Right ventricle myocardium superior (tissue), 1 donor: Measurements from ENCODE around the gene PANK2. TPM values are rescaled to one million over a fixed set of nuclear protein-coding genes. Genes with fewer than 3 reads are reported as not detected.
"Not testable (repeated sequence)": the region's sequence is repeated elsewhere in the genome, so short reads cannot be mapped to it uniquely, and the experiment has no call there.

ENCODE experiments used
- ATAC-seq: fragments of 200-7000 bp; cut with Tn5 transposase; one replicate; pipeline ENCODE4 v1.9.1; 2020; ENCODE audit warnings: mild to moderate bottlenecking; ENCODE audit not compliant: poor library complexity
- DNase-seq: peaks from one replicate; pipeline ENCODE4 v3.0.0-alpha.2; 2020
- intact Hi-C: fragments of 100-400 bp; cut with DNase I; formaldehyde crosslinking; loops from one replicate; pipeline ENCODE4 v1.11.2; 2022
- total RNA-seq: library from RNA; stranded (reverse); fragmentation: NEBNext Ultra II Directional; extraction: Animal tissue kit (Norgen Biotek cat#: 25700); gene quantifications from one replicate; pipeline ENCODE4 v1.2.1, GENCODE V29; 2021
- donor health status: DM: no; HTN: yes; CAD: no; lungs with severe emphysema.

Gene PANK2
- total RNA-seq, 1 donor from 2014 or later, result 15.9 TPM

DNA sequence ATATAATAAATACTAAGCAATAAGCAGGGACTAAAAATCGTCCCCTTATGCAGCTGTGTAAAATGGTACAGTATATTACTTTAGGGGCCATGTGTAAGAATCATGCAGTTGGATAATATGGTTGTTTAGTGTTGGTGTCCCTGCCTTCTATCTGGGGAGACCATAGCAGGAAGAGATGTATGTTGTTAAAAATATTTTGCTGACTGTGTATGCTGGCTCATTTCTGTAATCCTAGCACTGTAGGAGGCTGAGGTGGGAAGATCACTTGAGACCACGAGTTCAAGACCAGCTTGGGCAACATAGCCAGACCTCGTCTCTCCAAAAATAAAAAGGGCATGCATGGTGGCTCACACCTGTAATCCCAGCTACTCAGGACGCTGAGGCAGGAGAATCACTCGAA lies 5.6 kb downstream of the PANK2 start:
- intact Hi-C loops, result loop anchor here (5.0 kb wide), 2 partner anchors 38 to 193 kb away; no protein-coding TSS in a partner anchor
- DNase-seq (no peak), ATAC-seq (no peak)

DNA sequence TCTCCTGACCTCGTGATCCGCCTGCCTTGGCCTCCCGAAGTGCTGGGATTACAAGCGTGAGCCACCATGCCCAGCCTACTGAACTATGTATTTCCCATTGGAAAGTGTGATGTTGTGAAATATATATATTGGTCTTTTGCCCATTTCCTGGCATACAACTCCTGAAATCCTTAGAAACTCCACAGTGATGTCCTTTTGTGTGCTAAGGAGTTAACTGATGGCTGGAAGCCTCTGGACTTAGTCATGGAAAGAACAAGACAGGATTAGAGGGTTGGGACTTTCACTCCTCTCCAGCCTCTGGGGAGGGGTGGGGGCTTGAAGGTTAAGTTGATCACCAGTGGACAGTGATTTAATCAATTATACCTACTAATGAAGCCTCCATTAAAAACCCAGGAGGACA lies 7.1 kb downstream of the PANK2 start:
- no peak for DNase-seq

DNA sequence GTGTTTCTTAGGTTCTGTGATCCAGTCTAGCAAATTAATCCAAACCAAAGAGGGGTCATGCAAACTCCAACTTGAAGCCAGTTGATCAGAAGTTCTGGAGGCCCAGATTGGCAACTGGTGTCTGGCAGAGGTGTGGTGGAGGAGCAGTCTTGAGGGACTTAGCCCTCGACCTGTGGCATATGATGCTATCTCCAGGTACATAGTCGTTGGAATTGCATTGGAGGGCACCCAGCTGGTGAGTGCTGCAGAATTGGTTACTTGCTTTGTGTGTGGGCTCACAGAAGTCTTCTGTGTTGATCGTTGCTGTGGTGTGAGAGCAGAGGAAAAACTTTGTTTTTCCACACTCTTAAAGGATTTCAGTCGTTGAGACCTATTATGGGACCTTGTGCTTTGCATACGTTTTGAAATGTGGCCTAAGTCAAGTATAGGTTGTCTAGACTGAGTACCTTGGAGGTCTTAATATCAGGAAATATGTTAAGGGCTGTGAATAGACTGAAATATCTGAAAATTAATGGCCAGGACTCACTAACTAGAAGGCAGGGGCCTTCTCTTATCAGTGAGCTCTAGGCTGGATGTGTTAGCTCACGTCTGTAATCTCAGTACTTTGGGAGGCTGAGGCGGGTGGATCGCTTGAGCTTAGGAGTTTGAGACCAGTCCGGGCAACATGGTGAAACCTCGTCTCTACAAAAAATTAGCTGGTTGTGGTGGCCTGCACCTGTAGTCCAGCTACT lies 7.8 kb downstream of the PANK2 start:
- ATAC-seq (no peak), DNase-seq (no peak)
- intact Hi-C loops, result no loop called here

More for the DNA sequence above, 7.1 kb downstream of the PANK2 start:
- intact Hi-C loops, result no loop called here
- ATAC-seq, result no peak

DNA sequence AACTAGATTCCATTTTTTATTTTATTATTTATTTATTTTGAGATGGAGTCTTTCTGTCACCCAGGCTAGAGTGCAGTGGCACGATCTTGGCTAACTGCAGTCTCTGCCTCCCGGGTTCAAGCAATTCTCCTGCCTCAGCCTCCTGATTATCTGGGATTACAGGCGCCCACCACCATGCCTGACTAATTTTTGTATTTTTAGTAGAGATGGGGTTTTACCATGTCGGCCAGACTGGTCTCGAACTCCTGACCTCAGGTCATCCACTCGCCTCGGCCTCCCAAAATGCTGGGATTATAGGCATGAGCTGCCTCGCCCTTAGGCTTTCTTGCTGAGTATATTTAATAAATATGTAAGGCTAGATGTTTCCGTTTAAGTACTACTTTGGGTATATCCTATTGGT lies 9.0 kb downstream of the PANK2 start:
- DNase-seq, intact Hi-C loops, ATAC-seq: not testable (repeated sequence)

DNA sequence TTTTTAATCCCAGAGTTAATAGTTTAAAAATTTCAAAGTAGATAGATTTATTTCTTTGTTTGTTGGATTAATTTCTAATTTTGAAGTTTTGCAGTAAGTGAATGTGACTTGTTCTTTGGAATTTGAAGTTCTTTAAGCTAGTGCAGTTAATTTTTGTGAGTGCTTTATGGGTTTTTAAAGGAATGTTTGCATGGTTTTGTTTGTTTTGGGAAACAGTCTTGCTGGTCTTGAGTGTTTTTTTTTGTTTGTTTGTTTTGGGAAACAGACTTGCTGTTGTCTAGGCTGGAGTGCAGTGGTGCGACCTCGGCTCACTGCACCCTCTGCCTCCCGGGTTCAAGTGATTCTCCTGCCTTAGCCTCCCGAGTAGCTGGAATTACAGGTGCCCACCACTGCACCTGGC lies 9.5 kb downstream of the PANK2 start:
- no peak for ATAC-seq
- intact Hi-C loops, result no loop called here
- DNase-seq, result no peak

DNA sequence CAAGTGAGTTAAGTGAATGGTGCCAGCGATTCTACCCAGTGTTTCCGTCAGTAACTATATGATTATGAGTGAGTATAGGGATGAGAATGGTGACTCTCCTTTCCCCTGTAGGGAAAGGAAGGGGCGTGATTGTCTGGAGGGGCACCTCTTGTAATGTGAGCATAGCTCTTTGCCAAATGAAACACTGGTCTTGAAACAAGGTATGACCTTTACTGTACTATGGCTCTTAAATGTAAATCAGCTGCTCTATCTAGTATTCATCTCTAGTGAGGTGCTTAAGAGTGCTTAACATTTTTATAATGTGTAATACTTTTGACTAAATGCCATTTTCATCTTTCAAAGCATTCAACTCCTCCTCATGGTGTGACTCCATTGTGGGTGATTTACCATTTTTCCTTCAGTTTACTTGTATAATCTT lies 11.0 kb downstream of the PANK2 start:
- no peak for DNase-seq
- intact Hi-C loops, result loop anchor here (10.0 kb wide), 1 partner anchor 115 kb away; the partner anchor contains the start of gene RNF24
- ATAC-seq, result no peak

DNA sequence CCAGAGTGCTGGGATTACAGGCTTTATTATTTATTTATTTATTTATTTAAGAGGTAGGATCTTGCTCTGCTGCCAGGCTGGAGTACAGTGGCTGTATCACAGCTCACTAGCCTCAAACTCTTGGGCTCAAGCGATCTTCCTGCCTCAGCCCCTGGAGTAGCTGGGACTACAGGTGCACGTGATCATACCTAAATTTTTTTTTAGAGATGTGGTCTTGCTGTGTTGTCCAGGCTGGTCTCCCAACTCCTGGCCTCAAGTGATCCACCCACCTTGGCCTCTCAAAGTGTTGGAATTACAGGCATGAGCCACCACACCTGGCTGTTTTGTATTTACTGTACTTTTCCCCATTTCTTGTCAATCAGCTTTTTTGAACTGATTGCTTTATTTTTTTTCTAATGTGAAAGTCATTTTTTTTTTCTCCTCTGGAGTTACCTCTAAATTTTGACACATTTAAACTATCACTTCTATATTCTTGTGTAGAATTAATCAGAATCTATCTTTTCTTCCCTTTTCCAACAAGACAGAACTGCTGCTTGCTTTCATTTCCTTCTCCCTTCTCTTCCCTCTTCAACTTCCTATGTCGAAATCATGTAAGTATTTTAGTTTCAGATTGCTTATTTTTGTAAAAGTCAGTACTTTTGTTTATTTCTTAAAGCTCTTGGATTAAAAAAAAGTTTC lies 12.0 kb downstream of the PANK2 start:
- no peak for DNase-seq
- intact Hi-C loops, result loop anchor here (10.0 kb wide), 1 partner anchor 114 kb away; the partner anchor contains the start of gene RNF24
- ATAC-seq, result no peak

DNA sequence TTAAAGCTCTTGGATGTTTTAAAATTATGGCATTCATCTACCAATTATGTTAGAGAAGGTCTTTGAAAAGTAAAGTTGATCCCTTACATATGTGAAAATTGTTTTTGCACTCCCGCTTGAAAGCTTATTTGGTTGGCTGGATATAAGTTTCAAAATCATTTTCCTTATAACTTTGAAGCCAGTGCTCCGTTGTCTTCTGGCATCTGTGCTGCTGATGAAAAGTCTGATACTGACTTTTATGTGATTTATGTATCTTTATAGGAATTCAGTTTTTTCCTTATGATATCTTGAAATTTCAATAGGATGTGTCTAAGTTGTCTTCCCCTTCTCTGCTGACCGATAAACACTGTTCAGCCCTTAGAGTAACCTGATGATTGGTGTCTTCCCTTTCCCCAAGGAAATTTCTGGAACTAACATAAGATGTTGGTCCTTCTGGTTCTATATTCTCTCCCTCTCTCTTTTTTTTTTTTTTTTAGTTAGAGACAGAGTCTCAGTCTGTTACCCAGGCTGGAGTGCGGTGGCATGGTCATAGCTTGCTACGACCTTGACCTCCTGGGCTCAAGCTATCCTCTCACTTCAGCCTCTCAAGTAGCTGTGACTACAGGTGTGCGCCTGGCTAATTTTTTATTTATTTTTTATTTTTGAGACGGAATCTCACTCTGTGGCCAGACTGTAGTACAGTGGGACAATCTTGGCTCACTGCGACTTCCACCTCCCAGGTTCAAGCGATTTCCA lies 12.7 kb downstream of the PANK2 start:
- DNase-seq (no peak), ATAC-seq (no peak)
- intact Hi-C loops, result loop anchor here (10.0 kb wide), 1 partner anchor 113 kb away; the partner anchor contains the start of gene RNF24

DNA sequence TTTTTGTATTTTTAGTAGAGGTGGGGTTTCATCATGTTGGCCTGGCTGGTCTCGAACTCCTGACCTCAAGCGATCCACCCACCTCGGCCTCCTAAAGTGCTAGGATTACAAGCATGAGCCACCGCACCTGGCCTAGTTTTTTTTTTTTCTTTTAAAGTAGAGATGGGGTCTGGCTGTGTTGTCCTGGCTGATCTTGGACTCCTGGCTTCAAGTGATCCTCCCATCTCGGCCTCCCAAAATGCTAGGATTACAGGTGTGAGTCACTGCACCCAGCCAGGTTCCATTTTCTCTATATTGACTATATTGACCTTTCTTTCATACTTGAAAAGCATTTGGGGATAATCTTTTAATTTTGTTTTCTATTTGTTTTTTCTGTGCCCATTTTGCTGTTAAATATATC lies 13.3 kb downstream of the PANK2 start:
- intact Hi-C loops, result loop anchor here (10.0 kb wide), 1 partner anchor 112 kb away; the partner anchor contains the start of gene RNF24
- DNase-seq (no peak), ATAC-seq (no peak)

DNA sequence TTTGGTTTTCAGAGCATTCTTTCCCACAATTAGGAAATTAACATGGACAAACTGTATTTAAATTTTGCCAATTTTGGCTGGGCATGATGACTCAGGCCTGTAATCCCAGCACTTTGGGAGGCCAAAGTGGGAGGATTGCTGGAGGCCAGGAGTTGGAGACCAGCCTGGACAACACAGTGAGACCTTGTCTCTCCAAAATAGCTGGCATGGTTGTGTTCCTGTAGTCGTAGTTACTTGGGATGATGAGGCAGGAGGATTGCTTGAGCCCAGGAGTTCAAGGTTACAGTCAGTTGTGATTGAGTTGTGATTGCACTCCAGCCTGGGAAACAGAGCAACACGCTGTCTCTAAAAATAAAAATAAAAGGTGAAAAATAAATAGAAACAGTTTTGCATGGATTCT lies 15.0 kb downstream of the PANK2 start:
- ATAC-seq, result no peak
- intact Hi-C loops, result loop anchor here (10.0 kb wide), 1 partner anchor 111 kb away; the partner anchor contains the start of gene RNF24
- no peak for DNase-seq

DNA sequence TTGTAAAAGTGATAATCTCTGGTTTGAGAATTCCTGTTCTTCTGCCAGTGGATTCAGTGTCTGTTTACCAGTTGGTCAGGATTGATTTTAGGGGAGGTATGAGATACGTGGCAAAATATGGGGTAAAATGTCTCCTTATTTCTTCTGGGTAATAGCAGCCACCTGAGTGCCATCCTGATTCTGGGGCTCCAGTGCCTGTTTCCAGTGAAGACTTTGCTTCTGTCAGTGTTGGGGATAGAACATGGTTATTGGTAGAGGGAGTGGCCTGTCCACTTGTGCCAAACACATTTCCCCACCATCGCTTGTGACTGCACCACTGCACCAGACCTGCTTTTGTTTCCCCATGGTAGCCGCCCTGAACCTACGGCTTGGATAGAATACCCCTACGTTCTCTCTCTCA lies 15.7 kb downstream of the PANK2 start:
- intact Hi-C loops, result loop anchor here (10.0 kb wide), 1 partner anchor 110 kb away; the partner anchor contains the start of gene RNF24
- DNase-seq (no peak), ATAC-seq (no peak)

DNA sequence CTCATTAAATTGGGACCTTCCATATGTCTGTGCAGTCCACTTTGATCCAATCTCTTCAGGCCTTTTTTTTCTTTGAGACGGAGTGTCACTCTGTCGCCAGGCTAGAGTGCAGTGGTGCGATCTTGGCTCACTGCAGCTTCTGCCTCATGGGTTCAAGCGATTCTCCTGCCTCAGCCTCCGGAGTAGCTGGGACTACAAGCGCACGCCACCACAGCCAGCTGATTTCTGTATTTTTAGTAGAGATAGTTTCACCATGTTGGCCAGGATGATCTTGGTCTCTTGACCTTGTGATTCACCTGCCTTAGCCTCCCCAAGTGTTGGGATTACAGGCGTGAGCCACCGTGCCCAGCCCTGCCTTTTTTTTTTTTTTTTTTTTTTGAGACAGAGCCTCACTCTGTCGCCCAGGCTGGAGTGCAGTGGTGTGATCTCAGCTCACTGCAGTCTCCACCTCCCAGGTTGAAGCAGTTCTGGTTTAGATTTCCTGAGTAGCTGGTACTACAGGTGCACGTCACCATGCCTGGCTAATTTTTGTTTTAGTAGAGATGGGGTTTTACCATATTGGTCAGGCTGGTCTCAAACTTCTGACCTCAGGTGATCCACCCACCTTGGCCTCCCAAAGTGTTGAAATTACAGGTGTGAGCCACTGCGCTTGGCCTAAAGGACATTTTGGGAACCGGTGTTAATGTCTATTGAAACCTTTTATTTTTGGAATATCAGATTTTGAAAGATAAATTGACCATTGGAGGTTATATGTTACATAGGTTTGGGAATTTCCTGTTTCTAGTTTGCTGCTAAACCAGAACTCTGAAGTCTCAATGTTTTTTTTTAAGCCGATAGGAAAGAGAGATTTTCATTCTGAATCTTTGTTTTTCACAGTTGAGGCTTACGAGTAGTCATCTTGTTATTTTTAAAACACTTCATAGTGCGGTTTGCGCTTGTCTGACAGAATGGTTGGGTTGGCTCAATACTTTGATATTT lies 17.8 kb downstream of the PANK2 start:
- DNase-seq, ATAC-seq: not testable (repeated sequence)
- intact Hi-C loops, result loop anchor here (10.0 kb wide), 1 partner anchor 108 kb away; the partner anchor contains the start of gene RNF24

DNA sequence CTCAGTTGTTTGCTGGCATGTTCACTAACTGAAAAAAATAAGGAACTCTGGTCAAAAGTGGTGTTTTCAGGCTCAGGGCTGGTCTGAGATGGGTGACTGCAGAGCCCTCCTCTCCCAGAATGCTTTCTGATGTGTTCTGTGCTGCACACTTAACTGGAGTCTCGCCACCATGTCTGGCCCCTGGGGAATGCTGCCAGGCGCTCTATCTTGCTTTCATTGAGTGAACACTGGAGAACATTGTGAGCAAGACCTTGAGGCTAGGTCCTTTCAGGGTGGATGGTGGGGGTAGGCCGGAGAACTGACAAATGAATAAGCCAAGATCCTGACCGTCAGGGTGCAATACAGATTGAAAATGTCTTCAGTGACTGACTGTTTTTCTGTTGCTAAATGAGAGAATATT lies 19.5 kb downstream of the PANK2 start:
- peak; percentile 85 for ATAC-seq
- DNase-seq, result peak; percentile 77
- intact Hi-C loops, result loop anchor here (10.0 kb wide), 1 partner anchor 106 kb away; the partner anchor contains the start of gene RNF24

DNA sequence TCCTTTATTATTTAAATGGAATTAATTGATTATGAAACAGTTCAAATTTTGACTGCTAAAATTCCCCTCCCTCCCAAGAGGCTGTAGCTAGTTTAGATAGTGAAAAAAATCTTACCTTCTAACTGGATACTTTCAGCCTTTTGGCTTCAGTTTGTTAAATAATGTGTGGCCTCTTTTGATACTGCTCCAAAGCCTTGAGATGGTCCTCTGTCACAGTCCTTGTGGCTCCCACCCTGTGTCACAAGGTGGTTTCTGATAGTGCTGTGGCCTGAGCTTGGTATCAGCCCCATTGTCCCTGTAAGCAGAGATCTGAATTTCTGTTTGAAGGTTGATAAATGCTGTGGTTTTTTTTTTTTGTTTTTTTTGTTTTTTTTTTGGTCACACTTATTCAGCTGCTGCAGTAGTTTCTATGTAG lies 20.8 kb downstream of the PANK2 start:
- no peak for DNase-seq
- intact Hi-C loops, result loop anchor here (10.0 kb wide), 1 partner anchor 105 kb away; the partner anchor contains the start of gene RNF24
- no peak for ATAC-seq

DNA sequence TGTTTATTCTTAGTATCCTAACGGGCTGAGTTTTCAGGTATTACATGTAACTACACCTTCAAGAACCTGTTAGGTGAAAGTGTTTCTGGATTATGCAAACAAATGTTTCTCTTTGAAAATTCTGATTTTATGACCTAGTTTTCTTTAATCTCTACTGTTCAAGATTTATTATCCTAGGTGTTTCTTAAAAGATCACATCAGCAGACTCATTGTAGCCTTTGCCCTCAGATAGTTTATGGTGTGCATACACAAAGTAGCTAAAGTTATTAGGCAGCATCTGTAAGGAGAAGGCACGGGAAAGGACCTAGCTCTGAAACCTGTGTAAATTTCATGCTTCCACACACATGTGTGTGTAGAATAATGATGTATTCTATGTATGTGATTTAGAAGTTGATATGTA lies 21.7 kb downstream of the PANK2 start:
- no peak for DNase-seq
- no peak for ATAC-seq
- intact Hi-C loops, result no loop called here

DNA sequence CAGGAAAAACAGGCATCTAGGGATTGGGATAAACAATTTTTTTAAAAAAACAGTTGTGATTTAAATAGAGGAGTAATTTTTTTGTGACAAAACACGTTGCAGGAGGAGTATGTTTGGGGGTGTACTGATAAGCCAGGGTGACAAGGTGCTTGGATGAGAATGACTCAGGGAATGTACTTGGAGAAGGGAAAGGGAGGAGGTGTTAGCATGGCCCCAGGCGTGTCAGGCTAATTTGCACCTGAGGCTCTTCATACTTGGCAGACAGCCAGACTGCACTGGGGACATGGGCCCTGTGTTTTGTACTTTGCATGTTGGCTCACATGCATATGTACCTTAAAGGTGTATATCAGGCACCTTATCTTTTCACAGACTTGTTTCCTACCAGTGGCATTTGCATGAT lies 22.8 kb downstream of the PANK2 start:
- ATAC-seq (peak; percentile 51), DNase-seq (no peak)
- intact Hi-C loops, result no loop called here

DNA sequence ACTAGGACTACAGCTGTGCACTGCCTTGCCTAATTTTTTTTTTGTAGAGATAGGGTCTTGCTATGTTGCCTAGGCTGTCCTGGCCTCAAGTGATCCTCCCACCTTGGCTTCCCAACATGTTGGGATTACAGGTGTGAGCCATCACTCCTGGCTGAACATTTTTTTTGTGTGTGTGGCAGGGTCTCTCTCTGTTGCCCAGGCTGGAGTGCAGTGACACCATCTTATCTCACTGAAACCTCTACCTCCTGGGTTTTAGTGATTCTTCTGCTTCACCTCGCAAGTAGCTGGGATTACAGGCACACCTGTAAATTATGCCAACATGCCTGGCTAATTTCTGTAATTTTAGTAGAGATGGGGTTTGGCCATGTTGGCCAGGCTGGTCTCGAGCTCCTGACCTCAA lies 25.3 kb downstream of the PANK2 start:
- no peak for ATAC-seq
- intact Hi-C loops, result no loop called here
- DNase-seq, result no peak

DNA sequence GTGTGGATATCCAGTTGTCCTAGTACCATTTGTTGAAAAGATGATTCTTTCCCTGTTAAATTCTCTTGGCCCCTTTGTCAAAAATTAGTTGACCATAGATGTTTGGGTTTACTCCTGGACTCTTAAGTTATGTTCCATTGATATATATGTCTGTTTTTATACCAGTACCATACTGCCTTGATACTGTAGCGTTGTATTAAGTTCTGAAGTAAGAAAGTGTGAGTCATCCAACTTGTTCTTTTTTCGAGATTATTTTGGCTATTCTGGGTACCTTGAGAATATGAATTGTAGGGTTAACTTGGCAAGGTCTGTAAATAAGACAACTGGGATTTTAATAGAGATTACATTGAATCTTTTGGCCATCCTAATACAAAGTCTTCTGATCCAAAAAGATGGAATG lies 26.5 kb downstream of the PANK2 start:
- intact Hi-C loops, result no loop called here
- ATAC-seq, result no peak

More for the DNA sequence above, 26.5 kb downstream of the PANK2 start:
- DNase-seq, result no peak
